ENCODE measurements around the gene WNT5A. TPM values are rescaled to one million over a fixed set of nuclear protein-coding genes. Genes with fewer than 3 reads are reported as not detected.
A peak's percentile ranks its signal among the peaks of the same experiment; 100 is the strongest.
"Not testable (repeated sequence)": the region's sequence is repeated elsewhere in the genome, so short reads cannot be mapped to it uniquely, and the experiment has no call there.

The WNT5A gene
- polyA plus RNA-seq, 1 experiment = 203 TPM

DNA sequence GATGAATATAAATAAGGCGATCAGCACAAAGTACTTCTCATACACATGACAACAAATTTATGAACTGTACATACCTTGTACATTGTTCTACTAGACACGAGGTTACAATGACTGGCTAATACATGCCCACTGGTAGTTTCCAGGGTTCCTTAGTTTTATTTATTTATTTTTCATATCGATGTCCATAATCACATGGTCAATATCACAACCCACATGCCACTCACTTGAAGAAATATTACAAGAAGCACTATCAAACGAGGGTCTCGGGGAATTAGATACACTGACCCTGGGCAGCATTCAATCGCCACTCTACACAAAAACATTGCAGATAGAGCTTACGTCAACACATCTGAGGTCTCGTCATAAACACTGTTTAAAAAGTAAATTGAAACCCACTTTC is 21.2 kb upstream of the WNT5A start:
- POLR2A ChIA-PET = no interaction called here
- DNase-seq (ENCODE audit: low read depth, low spot score) = no peak
- Histone ChIP-seq H3K4me3 (ENCODE audit: low read depth, low read length) (no peak overlapping the region), H3K9me3 (ENCODE audit: control insufficient read depth, insufficient read depth, low read length) (no peaks in the 10 kb centered on the region), H3K27ac (ENCODE audit: low read depth, low read length) (no peak overlapping the region), H3K27me3 (ENCODE audit: control insufficient read depth, insufficient read depth, low read length) (peaks cover 3% of the 10 kb centered on the region)
- CTCF ChIA-PET = no interaction called here
- TF ChIP-seq, protein P1, sequence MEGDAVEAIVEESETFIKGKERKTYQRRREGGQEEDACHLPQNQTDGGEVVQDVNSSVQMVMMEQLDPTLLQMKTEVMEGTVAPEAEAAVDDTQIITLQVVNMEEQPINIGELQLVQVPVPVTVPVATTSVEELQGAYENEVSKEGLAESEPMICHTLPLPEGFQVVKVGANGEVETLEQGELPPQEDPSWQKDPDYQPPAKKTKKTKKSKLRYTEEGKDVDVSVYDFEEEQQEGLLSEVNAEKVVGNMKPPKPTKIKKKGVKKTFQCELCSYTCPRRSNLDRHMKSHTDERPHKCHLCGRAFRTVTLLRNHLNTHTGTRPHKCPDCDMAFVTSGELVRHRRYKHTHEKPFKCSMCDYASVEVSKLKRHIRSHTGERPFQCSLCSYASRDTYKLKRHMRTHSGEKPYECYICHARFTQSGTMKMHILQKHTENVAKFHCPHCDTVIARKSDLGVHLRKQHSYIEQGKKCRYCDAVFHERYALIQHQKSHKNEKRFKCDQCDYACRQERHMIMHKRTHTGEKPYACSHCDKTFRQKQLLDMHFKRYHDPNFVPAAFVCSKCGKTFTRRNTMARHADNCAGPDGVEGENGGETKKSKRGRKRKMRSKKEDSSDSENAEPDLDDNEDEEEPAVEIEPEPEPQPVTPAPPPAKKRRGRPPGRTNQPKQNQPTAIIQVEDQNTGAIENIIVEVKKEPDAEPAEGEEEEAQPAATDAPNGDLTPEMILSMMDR (IDR thresholded peaks at IDR 0.05; ENCODE audit: low read depth, low read length) = no peak

DNA sequence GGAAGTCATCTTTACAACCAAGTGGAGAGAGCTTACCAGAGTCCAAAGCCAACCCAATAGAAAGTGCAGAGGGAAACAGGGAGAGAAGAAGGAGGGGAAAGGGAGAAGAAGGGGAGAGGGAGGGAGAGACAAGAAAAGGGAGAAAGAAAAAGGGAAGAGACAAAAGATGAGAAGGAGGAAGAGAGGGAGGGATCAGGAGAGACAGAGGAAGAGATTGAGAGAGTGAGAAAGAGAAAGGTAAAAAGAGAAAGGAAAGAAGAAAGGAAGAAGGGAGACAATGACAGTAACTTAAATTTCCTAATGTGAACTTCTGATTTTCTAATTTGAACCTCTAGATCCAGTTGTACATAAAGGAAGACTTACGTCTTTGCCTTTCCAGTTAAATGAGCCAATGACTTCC is 20.7 kb upstream of the WNT5A start:
- DNase-seq (ENCODE audit: low read depth, low spot score) = no peak
- H3K27me3 ChIP-seq (ENCODE audit: control insufficient read depth, insufficient read depth, low read length) = peaks cover 3% of the 10 kb centered on the region
- CTCF ChIA-PET = no interaction called here
- TF ChIP-seq, protein P1 (IDR thresholded peaks at IDR 0.05; ENCODE audit: low read depth, low read length) = no peak
- H3K9me3 ChIP-seq (ENCODE audit: control insufficient read depth, insufficient read depth, low read length) = no peaks in the 10 kb centered on the region
- no peak overlapping the region for H3K27ac ChIP-seq (ENCODE audit: low read depth, low read length)
- no peak overlapping the region for H3K4me3 ChIP-seq (ENCODE audit: low read depth, low read length)
- POLR2A ChIA-PET = no interaction called here

DNA sequence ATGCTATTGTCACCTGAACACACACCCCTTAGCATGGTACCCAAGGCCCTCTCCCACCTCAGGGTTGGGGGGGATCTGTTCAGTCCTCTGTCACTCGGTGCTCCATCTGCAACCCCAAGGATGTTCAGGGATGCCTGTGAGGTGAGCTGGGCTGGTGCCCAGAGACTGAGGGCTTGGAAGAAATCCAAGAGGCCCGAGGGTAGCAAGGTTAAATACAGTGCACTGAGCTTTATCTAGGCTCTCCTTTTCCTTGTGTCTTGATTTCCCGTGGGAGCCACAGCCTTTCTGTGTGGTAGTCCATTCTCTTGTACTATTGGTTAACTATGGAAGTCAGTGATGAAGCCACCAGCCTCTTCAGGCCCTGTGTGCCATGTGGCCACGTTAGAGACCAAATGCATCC is 18.7 kb upstream of the WNT5A start:
- CTCF ChIA-PET = interaction anchor here (2.8 kb wide), 1 partner anchor 216 kb away, joined by 8 read pairs; no protein-coding TSS in a partner anchor
- DNase-seq (ENCODE audit: low read depth, low spot score) = no peak
- Histone ChIP-seq H3K9me3 (ENCODE audit: control insufficient read depth, insufficient read depth, low read length) (no peaks in the 10 kb centered on the region), H3K27me3 (ENCODE audit: control insufficient read depth, insufficient read depth, low read length) (peaks cover 3% of the 10 kb centered on the region), H3K4me3 (ENCODE audit: low read depth, low read length) (no peak overlapping the region), H3K27ac (ENCODE audit: low read depth, low read length) (no peak overlapping the region)
- TF ChIP-seq, protein P1 (IDR thresholded peaks at IDR 0.05; ENCODE audit: low read depth, low read length) = no peak
- POLR2A ChIA-PET = no interaction called here

DNA sequence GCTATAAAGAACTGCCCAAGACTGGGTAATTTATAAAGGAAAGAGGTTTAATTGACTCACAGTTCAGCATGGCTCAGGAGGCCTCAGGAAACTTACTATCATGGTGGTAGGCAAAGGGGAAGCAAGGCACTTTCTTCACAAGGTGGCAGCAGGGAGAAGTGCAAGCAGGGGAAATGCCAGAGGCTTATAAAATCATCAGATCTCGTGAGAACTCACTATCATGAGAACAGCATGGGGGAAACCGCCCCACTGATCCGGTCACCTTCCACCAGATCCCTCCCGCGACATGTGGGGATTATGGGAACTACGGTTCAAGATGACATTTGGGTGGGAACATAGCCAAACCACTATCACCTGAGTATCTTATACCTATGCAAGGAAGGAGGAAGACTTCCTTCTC is 18.0 kb upstream of the WNT5A start:
- CTCF ChIA-PET = interaction anchor here (2.8 kb wide), 1 partner anchor 216 kb away, joined by 8 read pairs; no protein-coding TSS in a partner anchor

DNA sequence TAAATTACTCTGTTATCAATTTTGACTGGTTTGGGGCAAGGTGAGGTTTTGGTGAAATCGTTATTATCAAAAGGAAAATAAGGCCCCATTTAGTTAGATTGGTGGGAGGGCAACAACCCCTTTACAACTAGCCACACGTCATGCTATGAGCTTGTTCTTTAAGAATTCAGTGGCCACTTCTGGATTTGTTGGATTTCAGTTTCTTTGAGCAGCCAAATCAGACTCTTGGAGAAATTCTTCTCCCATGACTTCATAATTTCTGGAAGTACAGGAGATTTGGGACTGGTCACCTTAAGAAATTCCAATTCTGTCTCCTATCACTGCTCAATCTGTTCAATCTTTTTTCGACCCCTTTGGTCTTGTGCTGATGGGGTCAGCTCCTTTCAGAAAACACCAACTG is 14.8 kb upstream of the WNT5A start:
- Histone ChIP-seq H3K9me3 (ENCODE audit: control insufficient read depth, insufficient read depth, low read length) (no peaks in the 10 kb centered on the region), H3K27ac (ENCODE audit: low read depth, low read length) (no peak overlapping the region), H3K27me3 (ENCODE audit: control insufficient read depth, insufficient read depth, low read length) (no peaks in the 10 kb centered on the region), H3K4me3 (ENCODE audit: low read depth, low read length) (no peak overlapping the region)
- CTCF ChIA-PET = no interaction called here
- TF ChIP-seq, protein P1 (IDR thresholded peaks at IDR 0.05; ENCODE audit: low read depth, low read length) = no peak
- POLR2A ChIA-PET = no interaction called here
- DNase-seq (ENCODE audit: low read depth, low spot score) = no peak

More for the DNA sequence above, 18.0 kb upstream of the WNT5A start:
- POLR2A ChIA-PET; H3K4me3 ChIP-seq (ENCODE audit: low read depth, low read length); H3K27ac ChIP-seq (ENCODE audit: low read depth, low read length); DNase-seq (ENCODE audit: low read depth, low spot score); H3K9me3 ChIP-seq (ENCODE audit: control insufficient read depth, insufficient read depth, low read length); H3K27me3 ChIP-seq (ENCODE audit: control insufficient read depth, insufficient read depth, low read length): not testable (repeated sequence)
- TF ChIP-seq, protein P1 (IDR thresholded peaks at IDR 0.05; ENCODE audit: low read depth, low read length) = peak; percentile 36

Data from AG04450 (cell line).